IMR-90 (cell line): ENCODE results near the gene PGF. TPM values are rescaled to one million over a fixed set of nuclear protein-coding genes. Genes with fewer than 3 reads are reported as not detected.

Experiments
- ATAC-seq: fragments of 200-7000 bp; cut with Tn5 transposase; 2 replicates; pipeline ENCODE4 v1.9.1; 2020; ENCODE audit warnings: low read depth, mild to moderate bottlenecking, moderate library complexity
- BruUV-seq: library from RNA; stranded (reverse); fragments of 400-500 nt; replicated peaks from 2 replicates; lab custom pipeline; 2021; lab: Mats Ljungman, UMichigan
- CTCF ChIA-PET: fragments of 300-600 bp; formaldehyde crosslinking; extraction: SDS; loops from one replicate; lab custom pipeline; 2021; ENCODE audit warnings: antibody characterized with exemption; lab: Yijun Ruan, JAX
- POLR2A ChIA-PET: fragments of 300-600 bp; sonication (Branson Sonifier 250); formaldehyde crosslinking; loops from one replicate; lab custom pipeline; 2022; ENCODE audit warnings: antibody characterized with exemption; ENCODE audit not compliant: unreplicated experiment; lab: Charles Lee
- DNase-seq: peaks from one replicate; pipeline ENCODE4 v3.0.0; 2013
- H2AFZ ChIP-seq: replicated peaks from 2 replicates; pipeline ENCODE3; 2013; ENCODE audit warnings: low read length, mild to moderate bottlenecking; ENCODE audit not compliant: poor library complexity
- H2AK5ac ChIP-seq: 2 replicates; pipeline ENCODE4 v1.6.1; 2013; ENCODE audit warnings: low read depth, low read length, inconsistent platforms
- H2AK9ac ChIP-seq: replicated peaks from 2 replicates; pipeline ENCODE3; 2013; ENCODE audit warnings: mild to moderate bottlenecking, low read depth, low read length, moderate library complexity; ENCODE audit not compliant: poor library complexity
- H2BK120ac ChIP-seq: 2 replicates; pipeline ENCODE4 v1.6.1; 2013; ENCODE audit warnings: low read depth, low read length, inconsistent platforms
- H2BK15ac ChIP-seq: 3 replicates; pipeline ENCODE4 v1.6.1; 2013; ENCODE audit warnings: low read depth, low read length, inconsistent platforms
- H2BK20ac ChIP-seq: 2 replicates; pipeline ENCODE4 v1.6.1; 2013; ENCODE audit warnings: low read depth, mild to moderate bottlenecking, inconsistent platforms, low read length, moderate library complexity
- H2BK5ac ChIP-seq: 2 replicates; pipeline ENCODE4 v1.6.1; 2013; ENCODE audit warnings: mild to moderate bottlenecking, low read depth, low read length, inconsistent platforms; ENCODE audit not compliant: poor library complexity, severe bottlenecking
- H3K14ac ChIP-seq: replicated peaks from 2 replicates; pipeline ENCODE4 v1.6.1; 2013; ENCODE audit warnings: low read depth, low read length, inconsistent platforms
- H3K18ac ChIP-seq: 2 replicates; pipeline ENCODE4 v1.6.1; 2013; ENCODE audit warnings: low read depth, low read length, control low read depth
- H3K23ac ChIP-seq: 2 replicates; pipeline ENCODE4 v1.6.1; 2013; ENCODE audit warnings: low read depth, low read length, inconsistent platforms
- H3K27ac ChIP-seq: 2 replicates; pipeline ENCODE4 v1.5.1; 2013; ENCODE audit warnings: mild to moderate bottlenecking, control low read depth, low read length; ENCODE audit not compliant: insufficient read depth
- H3K27me3 ChIP-seq: 2 replicates; pipeline ENCODE4 v1.6.1; 2013; ENCODE audit warnings: low read length; ENCODE audit not compliant: control insufficient read depth, insufficient read depth
- H3K36me3 ChIP-seq: 2 replicates; pipeline ENCODE4 v1.6.1; 2013; ENCODE audit warnings: low read length, mixed read lengths; ENCODE audit not compliant: control insufficient read depth, insufficient read depth
- H3K4ac ChIP-seq: 2 replicates; pipeline ENCODE4 v1.6.1; 2013; ENCODE audit warnings: low read depth, low read length, inconsistent platforms
- H3K4me1 ChIP-seq: 2 replicates; pipeline ENCODE4 v1.6.1; 2013; ENCODE audit warnings: low read length, mixed read lengths; ENCODE audit not compliant: control insufficient read depth, insufficient read depth
- H3K4me2 ChIP-seq: 2 replicates; pipeline ENCODE4 v1.6.1; 2013; ENCODE audit warnings: low read depth, mild to moderate bottlenecking, control low read depth, low read length, moderate library complexity
- H3K4me3 ChIP-seq: 2 replicates; pipeline ENCODE4 v1.5.1; 2013; ENCODE audit warnings: low read depth, mild to moderate bottlenecking, control low read depth, low read length, moderate library complexity; ENCODE audit not compliant: insufficient read depth
- H3K56ac ChIP-seq: 2 replicates; pipeline ENCODE4 v1.6.1; 2013; ENCODE audit warnings: low read length, inconsistent platforms; ENCODE audit not compliant: insufficient read depth; ENCODE audit errors: extremely low read depth
- H3K79me1 ChIP-seq, 2 experiments: 2 replicates each; pipeline ENCODE4 v1.6.1; 2013; ENCODE audit warnings: low read length in 2 of 2, inconsistent platforms in 1 of 2, low read depth in 1 of 2
- H3K9ac ChIP-seq: 2 replicates; pipeline ENCODE4 v1.6.1; 2013; ENCODE audit warnings: low read depth, low read length, control low read depth
- H3K9me1 ChIP-seq: 2 replicates; pipeline ENCODE4 v1.6.1; 2013; ENCODE audit warnings: low read length, inconsistent platforms; ENCODE audit not compliant: insufficient read depth
- H3K9me3 ChIP-seq: 2 replicates; pipeline ENCODE4 v1.6.1; 2013; ENCODE audit warnings: low read length; ENCODE audit not compliant: control insufficient read depth, insufficient read depth
- H4K20me1 ChIP-seq: 2 replicates; pipeline ENCODE4 v1.6.1; 2013; ENCODE audit warnings: low read length, inconsistent platforms; ENCODE audit not compliant: insufficient read depth
- H4K5ac ChIP-seq: 2 replicates; pipeline ENCODE4 v1.6.1; 2013; ENCODE audit warnings: mild to moderate bottlenecking, low read depth, low read length, control low read depth
- H4K8ac ChIP-seq, 2 experiments: 2 replicates each; pipeline ENCODE4 v1.6.1; 2013; ENCODE audit warnings: low read depth in 2 of 2, low read length in 2 of 2, control low read depth in 1 of 2, inconsistent platforms in 1 of 2
- H4K91ac ChIP-seq: 2 replicates; pipeline ENCODE4 v1.6.1; 2013; ENCODE audit warnings: low read depth, low read length, inconsistent platforms; ENCODE audit not compliant: insufficient read depth
- CHD1 ChIP-seq: IDR thresholded peaks from 2 replicates; pipeline ENCODE4 v1.6.1; 2012; ENCODE audit warnings: low read depth, low read length, improper control_type of control experiment
- MAFK ChIP-seq: IDR thresholded peaks from 2 replicates; pipeline ENCODE4 v1.6.1; 2012; ENCODE audit warnings: low read depth, low read length, improper control_type of control experiment
- MXI1 ChIP-seq: IDR thresholded peaks from 2 replicates; pipeline ENCODE4 v1.6.1; 2012; ENCODE audit warnings: low read depth, mild to moderate bottlenecking, low read length, moderate library complexity, borderline replicate concordance
- NFE2L2 ChIP-seq: fragments of 150-350 bp; IDR thresholded peaks from 2 replicates; pipeline ENCODE4 v1.6.1; 2016; ENCODE audit warnings: low read depth, mild to moderate bottlenecking, low read length
- RFX5 ChIP-seq: IDR thresholded peaks from 2 replicates; pipeline ENCODE4 v1.8.0; 2012; ENCODE audit warnings: low read depth, mild to moderate bottlenecking, low read length, moderate library complexity
- WGBS, 2 experiments: methylation state at CpG; one replicate each; pipeline versions ENCODE4 v1.1.5 to v1.1.7; 2013; ENCODE audit warnings: missing lambda C conversion rate in 2 of 2; ENCODE audit not compliant: insufficient read length in 1 of 2; ENCODE audit errors: extremely low coverage in 2 of 2; 5-methylcytosine and 5-hydroxymethylcytosine counted together
- dilution Hi-C: fragments of 300-500 bp; cut with HindIII; formaldehyde crosslinking; loops from one replicate; pipeline ENCODE4 v1.14.3; 2018; ENCODE audit warnings: low sequenced_read_pairs; ENCODE audit not compliant: unreplicated experiment
- in situ Hi-C: fragments of 300-500 bp; cut with MboI; formaldehyde crosslinking; loops from 3 replicates; pipeline ENCODE4 v1.14.3; 2019; ENCODE audit warnings: low sequenced_read_pairs, inconsistent platforms, mixed read lengths
- intact Hi-C: fragments of 100-400 bp; cut with micrococcal nuclease; formaldehyde crosslinking; loops from 2 replicates; pipeline ENCODE4 v1.10.0; 2022
- polyA plus RNA-seq, 3 experiments: library from polyadenylated mRNA; depleted of rRNA; stranded (reverse); fragments of >200 nt; gene quantifications; 2 replicates each; pipeline ENCODE4 v1.2.3, GENCODE V29; 2012; ENCODE audit warnings: low replicate concordance in 1 of 3
- total RNA-seq: library from RNA; depleted of rRNA; stranded (reverse); fragments of >200 nt; gene quantifications from 2 replicates; pipeline ENCODE4 v1.2.3, GENCODE V29; 2012
- TF ChIP-seq, protein P1 (sequence below): conservative IDR thresholded peaks from 2 replicates; pipeline ENCODE4 v1.5.1; 2012; ENCODE audit warnings: mild to moderate bottlenecking, low read depth, low read length, improper control_type of control experiment

The PGF gene
- total and polyA plus RNA-seq, 2 of the 4 experiments (the other 2 are of a cell fraction): 0.36 to 0.39 TPM

- H3K9me1 ChIP-seq: peaks cover 3% of the 10 kb centered on the region; the same call in 1 of the 2 replicates
- H3K9me3 ChIP-seq: no peaks in the 10 kb centered on the region
- H2BK120ac ChIP-seq: no peak overlapping the region
- no peak overlapping the region for H4K91ac ChIP-seq
- no peaks in the 10 kb centered on the region; the same call in 1 of the 2 replicates for H3K4me1 ChIP-seq
- peaks cover 8% of the 10 kb centered on the region for H4K20me1 ChIP-seq
- intact Hi-C loops (no loop called here), in situ Hi-C loops (no loop called here), dilution Hi-C loops (no loop called here)
- no peak overlapping the region for H3K4ac ChIP-seq
- no peak overlapping the region for H2AK5ac ChIP-seq
- H3K14ac ChIP-seq: no peak overlapping the region
- H3K4me3 ChIP-seq: no peak overlapping the region
- H3K18ac ChIP-seq: no peak overlapping the region
- no peak overlapping the region for H3K23ac ChIP-seq
- H2BK5ac ChIP-seq: no peak overlapping the region
- no peak overlapping the region for H2BK20ac ChIP-seq
- ATAC-seq: no peak
- H3K79me1 ChIP-seq: no peaks in the 10 kb centered on the region
- H2BK15ac ChIP-seq: no peak overlapping the region
- CTCF ChIA-PET: interaction anchor here (1.1 kb wide), 1 partner anchor 48 kb away, joined by 3 read pairs; no protein-coding TSS in a partner anchor
- no peak overlapping the region for H3K27ac ChIP-seq
- H3K9ac ChIP-seq: no peak overlapping the region
- H2AK9ac ChIP-seq: no peak overlapping the region
- POLR2A ChIA-PET: no interaction called here
- 90% methylated on average over 4 of the region's 9 CpGs; no CpG with 5 or more reads in 1 of the 2 experiments for WGBS, 2 experiments
- no peak overlapping the region for H4K5ac ChIP-seq
- H4K8ac ChIP-seq: no peak overlapping the region
- no peak for DNase-seq
- BruUV-seq: no TSS peak
- TF ChIP-seq NFE2L2 (no peak), RFX5 (no peak), CHD1 (no peak), MXI1 (no peak), MAFK (no peak)
- TF ChIP-seq, protein P1, sequence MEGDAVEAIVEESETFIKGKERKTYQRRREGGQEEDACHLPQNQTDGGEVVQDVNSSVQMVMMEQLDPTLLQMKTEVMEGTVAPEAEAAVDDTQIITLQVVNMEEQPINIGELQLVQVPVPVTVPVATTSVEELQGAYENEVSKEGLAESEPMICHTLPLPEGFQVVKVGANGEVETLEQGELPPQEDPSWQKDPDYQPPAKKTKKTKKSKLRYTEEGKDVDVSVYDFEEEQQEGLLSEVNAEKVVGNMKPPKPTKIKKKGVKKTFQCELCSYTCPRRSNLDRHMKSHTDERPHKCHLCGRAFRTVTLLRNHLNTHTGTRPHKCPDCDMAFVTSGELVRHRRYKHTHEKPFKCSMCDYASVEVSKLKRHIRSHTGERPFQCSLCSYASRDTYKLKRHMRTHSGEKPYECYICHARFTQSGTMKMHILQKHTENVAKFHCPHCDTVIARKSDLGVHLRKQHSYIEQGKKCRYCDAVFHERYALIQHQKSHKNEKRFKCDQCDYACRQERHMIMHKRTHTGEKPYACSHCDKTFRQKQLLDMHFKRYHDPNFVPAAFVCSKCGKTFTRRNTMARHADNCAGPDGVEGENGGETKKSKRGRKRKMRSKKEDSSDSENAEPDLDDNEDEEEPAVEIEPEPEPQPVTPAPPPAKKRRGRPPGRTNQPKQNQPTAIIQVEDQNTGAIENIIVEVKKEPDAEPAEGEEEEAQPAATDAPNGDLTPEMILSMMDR: no peak
- no peaks in the 10 kb centered on the region for H3K27me3 ChIP-seq
- no peak overlapping the region for H3K4me2 ChIP-seq
- peaks cover 4% of the 10 kb centered on the region for H3K36me3 ChIP-seq
- no peak overlapping the region for H3K56ac ChIP-seq
- H2AFZ ChIP-seq: no peak overlapping the region
These were observed 46.5 kb downstream of the PGF start for GRCh38 chr14:74908861-74909341.
